ENCODE measurements around the gene GOLGA6L6. TPM values are rescaled to one million over a fixed set of nuclear protein-coding genes. Genes with fewer than 3 reads are reported as not detected.
"Not testable (repeated sequence)": the region's sequence is repeated elsewhere in the genome, so short reads cannot be mapped to it uniquely, and the experiment has no call there.

The GOLGA6L6 gene
- total RNA-seq, 2 experiments from 2014 or later: not detected

- DNase-seq; H3K27ac Mint-ChIP-seq; CTCF ChIA-PET; H3K36me3 Mint-ChIP-seq (ENCODE audit: low read depth); H3K4me1 Mint-ChIP-seq (ENCODE audit: low read depth); H3K4me3 Mint-ChIP-seq; POLR2A ChIA-PET; H3K27me3 Mint-ChIP-seq (ENCODE audit: low read depth); ATAC-seq; H3K9me3 Mint-ChIP-seq (ENCODE audit: insufficient read depth): not testable (repeated sequence)
Measured at GRCh38 chr15:20493035-20493434, 48.6 kb downstream of the GOLGA6L6 start.

- CTCF ChIA-PET, H3K4me3 Mint-ChIP-seq: not testable (repeated sequence)
Measured at GRCh38 chr15:20492598-20492997, 49.0 kb downstream of the GOLGA6L6 start.

GRCh38 chr15:20489320-20489719 lies 52.3 kb downstream of the GOLGA6L6 start:
- CTCF ChIA-PET; ATAC-seq; H3K27ac Mint-ChIP-seq; H3K36me3 Mint-ChIP-seq (ENCODE audit: low read depth); POLR2A ChIA-PET; H3K4me1 Mint-ChIP-seq (ENCODE audit: low read depth); H3K27me3 Mint-ChIP-seq (ENCODE audit: low read depth); DNase-seq; H3K4me3 Mint-ChIP-seq; H3K9me3 Mint-ChIP-seq (ENCODE audit: insufficient read depth): not testable (repeated sequence)

More at GRCh38 chr15:20492598-20492997, 49.0 kb downstream of the GOLGA6L6 start:
- DNase-seq; H3K27ac Mint-ChIP-seq; H3K36me3 Mint-ChIP-seq (ENCODE audit: low read depth); POLR2A ChIA-PET; H3K4me1 Mint-ChIP-seq (ENCODE audit: low read depth); H3K9me3 Mint-ChIP-seq (ENCODE audit: insufficient read depth); ATAC-seq; H3K27me3 Mint-ChIP-seq (ENCODE audit: low read depth): not testable (repeated sequence)

Data from activated CD8-positive, alpha-beta T cell treated with anti-CD3 and anti-CD28 coated beads, Interleukin-2, amount 10 ng/mL, durations not matched to agents 7 days and 5 days (primary cell).